C1 segment of cervical spinal cord (tissue), 14 donors: ENCODE data around the gene IL18.
A peak's percentile ranks its signal among the peaks of the same experiment; 100 is the strongest.
"Not testable (repeated sequence)": the region's sequence is repeated elsewhere in the genome, so short reads cannot be mapped to it uniquely, and the experiment has no call there.

Source experiments
- DNase-seq, 14 donors: peaks; one replicate each; lab custom pipeline; 2025; lab: John Stamatoyannopoulos, UW

The IL18 gene

GRCh38 chr11:112172362-112172994, 8.6 kb upstream of the IL18 start:
- DNase-seq: no peak

GRCh38 chr11:112167145-112167544, 3.3 kb upstream of the IL18 start, which contains the start of gene TEX12:
Gene TEX12, plus strand, starts transcription at chr11:112167372. Its CDS starts 1,897 bp downstream, at chr11:112169269.
- no peak for DNase-seq

- DNase-seq: no peak
Measured at GRCh38 chr11:112166562-112166961, 2.7 kb upstream of the IL18 start.

GRCh38 chr11:112165049-112165448, 1.2 kb upstream of the IL18 start:
- no peak for DNase-seq

GRCh38 chr11:112162761-112163546, 940 bp downstream of the IL18 start:
- DNase-seq: no peak

- not testable (repeated sequence) for DNase-seq
Measured at GRCh38 chr11:112162200-112162599, 1.7 kb downstream of the IL18 start.

GRCh38 chr11:112161012-112161411, 2.9 kb downstream of the IL18 start:
- DNase-seq: no peak

- DNase-seq: no peak
Measured at GRCh38 chr11:112160091-112160848, 3.6 kb downstream of the IL18 start.

GRCh38 chr11:112159098-112160065, 4.5 kb downstream of the IL18 start:
- DNase-seq: no peak

GRCh38 chr11:112156956-112157766, 6.7 kb downstream of the IL18 start:
- no peak for DNase-seq

GRCh38 chr11:112156153-112156955, 7.5 kb downstream of the IL18 start:
- DNase-seq: no peak

GRCh38 chr11:112150517-112150916, 13.4 kb downstream of the IL18 start:
- DNase-seq: peak in 3 of 14 donors; percentile 10 to 30 (median 12)

- DNase-seq: no peak
Measured at GRCh38 chr11:112143597-112143996, 20.3 kb downstream of the IL18 start.

- DNase-seq: no peak
Measured at GRCh38 chr11:112134473-112134872, 29.4 kb downstream of the IL18 start.

GRCh38 chr11:112132737-112133136, 31.2 kb downstream of the IL18 start:
- no peak for DNase-seq

- peak in 5 of 14 donors; percentile 9 to 40 (median 22) for DNase-seq
Measured at GRCh38 chr11:112129656-112130055, 34.2 kb downstream of the IL18 start.

GRCh38 chr11:112128483-112129121, 35.3 kb downstream of the IL18 start:
- DNase-seq: peak in 4 of 14 donors; percentile 5 to 51 (median 24)

GRCh38 chr11:112127056-112127455, 36.8 kb downstream of the IL18 start:
- DNase-seq: no peak

- DNase-seq: no peak
Measured at GRCh38 chr11:112123129-112123528, 40.8 kb downstream of the IL18 start.
